ENCODE results near the gene HSD11B2.

DNA sequence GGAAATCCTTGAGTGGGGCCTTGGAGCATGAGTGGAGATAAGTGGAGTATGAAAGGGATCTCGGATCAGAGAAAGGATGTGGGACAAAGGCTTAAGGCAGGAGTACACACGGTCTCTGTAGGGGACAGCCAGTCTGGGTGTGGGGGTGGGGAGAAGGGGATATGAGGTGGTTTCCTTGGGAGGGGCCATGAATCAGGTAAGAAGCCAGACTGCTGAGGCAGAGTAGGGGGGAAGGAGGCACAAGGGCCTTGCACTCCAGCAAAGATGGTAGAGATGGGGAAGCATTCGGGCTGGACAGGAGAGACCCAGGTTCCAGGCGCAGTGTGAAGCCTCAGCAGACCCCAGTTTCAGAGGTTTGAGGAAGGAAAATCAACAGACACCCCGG lies 1.6 kb downstream of the HSD11B2 start:
- TF ChIP-seq, protein P1, sequence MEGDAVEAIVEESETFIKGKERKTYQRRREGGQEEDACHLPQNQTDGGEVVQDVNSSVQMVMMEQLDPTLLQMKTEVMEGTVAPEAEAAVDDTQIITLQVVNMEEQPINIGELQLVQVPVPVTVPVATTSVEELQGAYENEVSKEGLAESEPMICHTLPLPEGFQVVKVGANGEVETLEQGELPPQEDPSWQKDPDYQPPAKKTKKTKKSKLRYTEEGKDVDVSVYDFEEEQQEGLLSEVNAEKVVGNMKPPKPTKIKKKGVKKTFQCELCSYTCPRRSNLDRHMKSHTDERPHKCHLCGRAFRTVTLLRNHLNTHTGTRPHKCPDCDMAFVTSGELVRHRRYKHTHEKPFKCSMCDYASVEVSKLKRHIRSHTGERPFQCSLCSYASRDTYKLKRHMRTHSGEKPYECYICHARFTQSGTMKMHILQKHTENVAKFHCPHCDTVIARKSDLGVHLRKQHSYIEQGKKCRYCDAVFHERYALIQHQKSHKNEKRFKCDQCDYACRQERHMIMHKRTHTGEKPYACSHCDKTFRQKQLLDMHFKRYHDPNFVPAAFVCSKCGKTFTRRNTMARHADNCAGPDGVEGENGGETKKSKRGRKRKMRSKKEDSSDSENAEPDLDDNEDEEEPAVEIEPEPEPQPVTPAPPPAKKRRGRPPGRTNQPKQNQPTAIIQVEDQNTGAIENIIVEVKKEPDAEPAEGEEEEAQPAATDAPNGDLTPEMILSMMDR (conservative IDR thresholded peaks at IDR 0.05; ENCODE audit: low read depth, low read length) = no peak
- no peak for TF ChIP-seq EZH2phosphoT487 (IDR thresholded peaks at IDR 0.05; ENCODE audit: borderline replicate concordance, low read length)
- TF ChIP-seq EZH2 (IDR thresholded peaks at IDR 0.05; ENCODE audit: low read length, unreplicated experiment) = no peak
